Epithelial cell of esophagus (primary cell): ENCODE data around the gene OVCA2.
A peak's percentile ranks its signal among the peaks of the same experiment; 100 is the strongest.

Source experiments
- DNase-seq: peaks from one replicate; pipeline ENCODE4 v3.0.0; 2010; ENCODE audit warnings: low read depth
- H3K4me3 ChIP-seq: 2 replicates; pipeline ENCODE4 v1.5.1; 2011; ENCODE audit warnings: mild to moderate bottlenecking, low read length, control low read depth
- CTCF ChIP-seq: IDR thresholded peaks from 2 replicates; pipeline ENCODE4 v1.5.1; 2011; ENCODE audit warnings: low read depth, mild to moderate bottlenecking, low read length, control low read depth, inconsistent platforms; ENCODE audit not compliant: insufficient read depth; ENCODE audit errors: missing control alignments

Gene OVCA2

DNA sequence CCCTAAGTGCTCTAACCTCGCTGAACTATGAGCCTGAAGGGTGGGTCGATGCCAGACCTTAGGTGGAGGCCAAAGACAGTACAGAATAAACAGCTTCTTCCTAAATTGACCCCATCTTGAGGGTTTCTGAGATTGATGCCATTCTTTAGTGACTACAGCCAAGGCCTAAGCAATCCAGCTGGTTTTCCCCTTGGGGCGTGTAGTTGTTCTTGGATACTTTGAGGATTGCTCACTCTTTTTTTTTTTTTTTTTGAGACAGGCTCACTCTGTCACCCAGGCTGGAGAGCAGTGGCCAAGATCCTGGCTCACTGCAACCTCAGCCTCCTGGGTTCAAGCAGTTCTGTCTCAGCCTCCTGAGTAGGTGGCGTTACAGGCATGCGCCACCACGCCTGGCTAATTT lies 2.0 kb downstream of the OVCA2 start:
- DNase-seq, result peak; percentile 89
- H3K4me3 ChIP-seq, result no peak overlapping the region
- TF ChIP-seq CTCF, result no peak

GRCh38 chr17:2044263-2044894 lies 2.6 kb downstream of the OVCA2 start:
- no peak overlapping the region for H3K4me3 ChIP-seq
- DNase-seq, result no peak
- TF ChIP-seq CTCF, result no peak

DNA sequence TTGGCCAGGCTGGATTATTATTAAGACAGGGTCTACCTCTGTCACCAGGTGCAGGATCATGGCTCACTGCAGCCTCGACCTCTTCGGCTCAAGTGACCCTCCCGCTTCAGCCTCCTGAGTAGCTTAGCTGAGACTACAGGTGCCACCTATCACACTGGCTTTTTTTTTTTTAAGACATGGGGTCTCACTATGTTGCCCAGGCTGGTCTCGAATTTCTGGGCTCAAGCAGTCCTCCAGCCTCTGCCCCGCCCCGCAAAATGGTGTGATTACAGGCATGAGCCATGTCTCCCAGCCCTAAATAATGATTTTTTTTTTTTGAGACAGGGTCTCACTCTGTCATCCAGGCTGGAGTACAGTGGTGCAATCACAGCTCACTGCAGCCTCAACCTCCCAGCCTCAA lies 5.8 kb downstream of the OVCA2 start:
- DNase-seq, result no peak
- TF ChIP-seq CTCF, result no peak
- H3K4me3 ChIP-seq, result no peak overlapping the region

DNA sequence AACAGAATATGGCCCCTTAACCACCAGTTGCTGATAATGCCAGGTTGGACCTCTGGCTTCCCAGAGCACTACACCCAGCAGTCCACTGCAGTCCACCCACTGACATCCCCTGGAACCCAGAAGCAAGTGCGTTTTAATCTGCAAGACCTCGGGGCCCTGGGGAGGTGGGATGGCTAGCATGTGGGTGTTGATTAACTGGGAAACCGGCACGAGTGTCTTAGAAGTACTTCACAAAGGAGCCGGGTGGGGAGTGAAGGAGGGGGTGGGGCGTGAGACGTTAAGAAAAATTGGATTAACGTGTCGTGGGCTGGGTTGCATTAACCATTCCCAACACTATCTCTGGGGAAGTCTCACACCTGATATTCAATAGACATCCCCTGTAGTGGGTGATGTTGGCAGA lies 7.0 kb downstream of the OVCA2 start:
- no peak for TF ChIP-seq CTCF
- DNase-seq, result no peak
- peak overlapping the region; percentile 53 for H3K4me3 ChIP-seq

GRCh38 chr17:2049333-2050299 lies 7.8 kb downstream of the OVCA2 start:
- peak overlapping the region; percentile 53 for H3K4me3 ChIP-seq
- DNase-seq, result peak; percentile 75
- no peak for TF ChIP-seq CTCF

GRCh38 chr17:2050300-2051060 lies 8.7 kb downstream of the OVCA2 start:
- no peak for TF ChIP-seq CTCF
- peak overlapping the region; percentile 27 for H3K4me3 ChIP-seq
- DNase-seq, result peak; percentile 70
